Astrocyte of the spinal cord (primary cell): ENCODE data around the gene BRIP1.
A peak's percentile ranks its signal among the peaks of the same experiment; 100 is the strongest.

Experiments used
- DNase-seq: peaks from one replicate; pipeline ENCODE4 v3.0.0; 2011; ENCODE audit warnings: low read depth, low spot score
- H3K4me3 ChIP-seq: 2 replicates; pipeline ENCODE4 v1.5.1; 2011; ENCODE audit warnings: low read depth, mild to moderate bottlenecking, low read length, moderate library complexity
- CTCF ChIP-seq: IDR thresholded peaks from 2 replicates; pipeline ENCODE4 v1.5.1; 2012; ENCODE audit warnings: low read depth, mild to moderate bottlenecking, low read length, inconsistent platforms
- in situ Hi-C: cut with HindIII; loops from 2 replicates; pipeline ENCODE4 v1.10.0; 2017; ENCODE audit warnings: low sequenced_read_pairs

Gene BRIP1

GRCh38 chr17:61814485-61814884 lies 48.8 kb downstream of the BRIP1 start:
- in situ Hi-C loops, result no loop called here
- H3K4me3 ChIP-seq, result no peak overlapping the region
- no peak for DNase-seq
- no peak for TF ChIP-seq CTCF

- in situ Hi-C loops, result no loop called here
- no peak for TF ChIP-seq CTCF
- H3K4me3 ChIP-seq, result no peak overlapping the region
- no peak for DNase-seq
These were observed 50.1 kb downstream of the BRIP1 start for GRCh38 chr17:61813211-61813610.

GRCh38 chr17:61812747-61813146 lies 50.6 kb downstream of the BRIP1 start:
- in situ Hi-C loops, result no loop called here
- TF ChIP-seq CTCF, result no peak
- DNase-seq, result no peak
- no peak overlapping the region for H3K4me3 ChIP-seq

- no peak for TF ChIP-seq CTCF
- H3K4me3 ChIP-seq, result no peak overlapping the region
- in situ Hi-C loops, result no loop called here
- peak; percentile 25 for DNase-seq
These were observed 53.4 kb downstream of the BRIP1 start for GRCh38 chr17:61809816-61810392.

GRCh38 chr17:61808442-61808841 lies 54.9 kb downstream of the BRIP1 start:
- DNase-seq, result no peak
- in situ Hi-C loops, result no loop called here
- no peak for TF ChIP-seq CTCF
- no peak overlapping the region for H3K4me3 ChIP-seq

GRCh38 chr17:61806936-61807335 lies 56.4 kb downstream of the BRIP1 start:
- H3K4me3 ChIP-seq, result no peak overlapping the region
- no peak for DNase-seq
- no peak for TF ChIP-seq CTCF
- in situ Hi-C loops, result no loop called here
